Hepatocyte (in vitro differentiated cells): Measurements from ENCODE around the gene LRRC45. TPM values are rescaled to one million over a fixed set of nuclear protein-coding genes. Genes with fewer than 3 reads are reported as not detected.

Experiments
- DNase-seq: peaks from one replicate; pipeline ENCODE4 v3.0.0-alpha.2; 2016; ENCODE audit warnings: low spot score
- H2AFZ ChIP-seq: fragments of 200-600 bp; sonication (generic); 2 replicates; pipeline ENCODE4 v1.6.0; 2016; ENCODE audit warnings: antibody characterized with exemption, mild to moderate bottlenecking
- H3K27ac ChIP-seq: fragments of 200-600 bp; sonication (generic); 2 replicates; pipeline ENCODE4 v1.5.1; 2016; ENCODE audit warnings: mild to moderate bottlenecking
- H3K27me3 ChIP-seq: fragments of 200-600 bp; sonication (generic); 2 replicates; pipeline ENCODE4 v1.6.1; 2016
- H3K36me3 ChIP-seq: fragments of 200-600 bp; sonication (generic); replicated peaks from 2 replicates; pipeline ENCODE4 v1.5.1; 2016; ENCODE audit warnings: low read depth; ENCODE audit not compliant: insufficient read depth
- H3K4me1 ChIP-seq: fragments of 200-600 bp; sonication (generic); 2 replicates; pipeline ENCODE4 v1.5.1; 2016; ENCODE audit warnings: mild to moderate bottlenecking, moderate library complexity; ENCODE audit not compliant: insufficient read depth
- H3K4me2 ChIP-seq: fragments of 200-600 bp; sonication (generic); 2 replicates; pipeline ENCODE4 v1.6.0; 2016
- H3K4me3 ChIP-seq: fragments of 200-600 bp; sonication (generic); 2 replicates; pipeline ENCODE4 v1.5.1; 2016; ENCODE audit warnings: mild to moderate bottlenecking
- H3K79me2 ChIP-seq: fragments of 200-600 bp; sonication (generic); 2 replicates; pipeline ENCODE4 v1.6.0; 2017; ENCODE audit warnings: mild to moderate bottlenecking
- H3K9me2 ChIP-seq: fragments of 200-600 bp; sonication (generic); replicated peaks from 2 replicates; pipeline ENCODE4 v1.6.0; 2017; ENCODE audit warnings: mild to moderate bottlenecking; ENCODE audit not compliant: insufficient read depth
- H3K9me3 ChIP-seq: fragments of 200-600 bp; sonication (generic); 2 replicates; pipeline ENCODE4 v1.5.1; 2016; ENCODE audit warnings: low read depth, mild to moderate bottlenecking
- H4K20me1 ChIP-seq: fragments of 200-600 bp; sonication (generic); 2 replicates; pipeline ENCODE4 v1.6.0; 2016; ENCODE audit warnings: mild to moderate bottlenecking; ENCODE audit not compliant: insufficient read depth, poor library complexity, severe bottlenecking
- EZH2 ChIP-seq: fragments of 200-600 bp; sonication (generic); IDR thresholded peaks from 2 replicates; pipeline ENCODE4 v1.6.1; 2016; ENCODE audit warnings: antibody characterized with exemption, mild to moderate bottlenecking, borderline replicate concordance
- EZH2phosphoT487 ChIP-seq: fragments of 200-600 bp; sonication (generic); IDR thresholded peaks from one replicate; pipeline ENCODE4 v1.6.1; 2018; ENCODE audit warnings: antibody characterized with exemption, mild to moderate bottlenecking, low read depth, moderate library complexity; ENCODE audit not compliant: unreplicated experiment, severe bottlenecking
- WGBS: methylation state at CpG from one replicate; pipeline ENCODE4 v1.1.6; 2016; ENCODE audit warnings: low lambda C conversion rate; ENCODE audit errors: missing lambda C conversion rate; 5-methylcytosine and 5-hydroxymethylcytosine counted together
- polyA plus RNA-seq: library from polyadenylated mRNA; unstranded; fragments of >200 nt; fragmentation: Nextera tagmentation; extraction: Ambion mirVana; gene quantifications from 2 replicates; pipeline ENCODE4 v1.2.1, GENCODE V29; 2016
- total RNA-seq: library from RNA; depleted of rRNA; stranded (reverse); fragments of >200 nt; gene quantifications from 2 replicates; pipeline ENCODE4 v1.2.3, GENCODE V29; 2014
- TF ChIP-seq, protein P1 (sequence below): fragments of 200-600 bp; sonication (generic); IDR thresholded peaks from 2 replicates; pipeline ENCODE4 v1.5.1; 2016; ENCODE audit warnings: antibody characterized with exemption, mild to moderate bottlenecking; ENCODE audit not compliant: poor library complexity

The LRRC45 gene
- total and polyA plus RNA-seq, 2 experiments from 2014 or later: 12.8 to 14.7 TPM

DNA sequence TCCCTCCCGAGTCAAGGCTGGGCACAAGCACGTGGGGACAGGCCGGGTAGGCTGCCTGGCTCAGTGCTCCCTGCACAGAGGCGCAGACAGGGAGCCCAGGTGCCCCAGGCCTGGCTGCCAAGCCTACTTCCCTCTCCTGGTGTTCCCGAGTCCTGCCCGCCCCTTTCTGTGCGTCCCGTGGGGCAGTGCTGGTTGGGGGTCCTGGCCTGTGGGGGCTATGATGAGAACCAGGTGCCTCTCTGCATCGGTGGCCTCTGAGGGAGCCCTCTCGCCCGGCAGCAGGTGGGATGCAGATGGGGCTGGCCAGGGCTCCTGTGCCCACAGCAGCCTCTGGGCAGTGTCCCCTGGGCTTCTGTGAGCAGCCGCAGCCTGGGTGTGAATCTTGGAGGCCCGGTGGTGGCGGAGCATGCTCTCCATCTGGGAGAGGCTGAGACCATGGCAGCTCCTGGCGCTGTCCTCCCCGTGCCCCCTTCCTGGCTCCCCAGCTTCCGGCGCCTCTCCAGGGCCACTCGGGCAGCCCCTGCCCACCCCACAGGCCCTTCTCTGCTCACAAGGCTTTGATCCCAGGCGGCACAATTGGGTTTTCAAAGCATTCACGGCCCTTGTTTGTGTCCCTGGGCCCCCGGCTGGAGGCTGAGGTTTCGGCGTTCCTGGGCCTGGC is 7.7 kb upstream of the LRRC45 start:
- no peak for DNase-seq
- Histone ChIP-seq H3K4me1 (peaks cover 10% of the 10 kb centered on the region), H3K4me3 (no peak overlapping the region), H3K79me2 (no peaks in the 10 kb centered on the region), H3K27ac (no peak overlapping the region), H3K36me3 (no peaks in the 10 kb centered on the region), H3K9me2 (no peaks in the 10 kb centered on the region), H3K9me3 (no peaks in the 10 kb centered on the region), H4K20me1 (no peaks in the 10 kb centered on the region), H3K27me3 (no peaks in the 10 kb centered on the region), H2AFZ (no peak overlapping the region), H3K4me2 (no peak overlapping the region)
- WGBS: 84% methylated on average over 23 of the region's 24 CpGs
- no peak for TF ChIP-seq EZH2

DNA sequence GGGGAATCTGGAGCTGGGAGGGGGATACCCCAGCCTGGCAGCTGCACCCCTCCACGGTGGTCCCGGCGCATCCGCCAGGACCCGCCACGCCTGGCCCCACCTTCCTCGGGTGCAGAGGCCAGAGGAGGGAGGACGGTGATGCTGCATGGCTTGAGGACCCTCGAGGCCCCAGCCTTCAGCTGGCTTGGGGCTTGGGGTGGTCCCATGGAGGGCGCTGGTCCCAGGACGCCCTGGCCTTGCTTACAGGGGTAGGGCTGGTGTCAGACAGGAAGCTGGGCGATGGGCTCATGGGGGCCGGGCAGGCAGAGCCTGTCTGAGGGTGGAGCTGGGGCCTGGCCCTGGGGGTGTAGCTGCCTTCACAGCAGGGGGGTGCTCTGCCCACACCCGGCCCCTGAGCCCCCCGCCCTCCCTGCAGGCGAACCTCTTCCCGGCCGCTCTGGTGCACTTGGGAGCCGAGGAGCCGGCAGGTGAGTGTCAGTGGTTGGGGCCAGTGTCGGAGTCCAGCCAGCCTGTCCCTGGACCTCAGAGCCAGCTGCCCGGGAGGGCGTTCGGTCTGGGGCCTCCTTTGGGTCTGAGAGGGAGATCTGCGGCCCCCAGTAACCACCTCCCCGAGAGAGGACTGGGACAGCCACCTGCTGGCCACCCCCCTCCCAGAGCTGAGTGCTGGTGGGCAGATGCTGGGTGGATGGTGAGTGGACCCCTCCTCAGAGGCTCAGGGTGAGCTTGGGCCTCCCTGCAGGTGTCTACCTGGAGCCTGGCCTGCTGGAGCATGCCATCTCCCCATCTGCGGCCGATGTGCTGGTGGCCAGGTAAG is 6.8 kb upstream of the LRRC45 start:
- H3K27ac ChIP-seq: no peak overlapping the region
- TF ChIP-seq EZH2 (no peak), EZH2phosphoT487 (no peak)
- TF ChIP-seq, protein P1, sequence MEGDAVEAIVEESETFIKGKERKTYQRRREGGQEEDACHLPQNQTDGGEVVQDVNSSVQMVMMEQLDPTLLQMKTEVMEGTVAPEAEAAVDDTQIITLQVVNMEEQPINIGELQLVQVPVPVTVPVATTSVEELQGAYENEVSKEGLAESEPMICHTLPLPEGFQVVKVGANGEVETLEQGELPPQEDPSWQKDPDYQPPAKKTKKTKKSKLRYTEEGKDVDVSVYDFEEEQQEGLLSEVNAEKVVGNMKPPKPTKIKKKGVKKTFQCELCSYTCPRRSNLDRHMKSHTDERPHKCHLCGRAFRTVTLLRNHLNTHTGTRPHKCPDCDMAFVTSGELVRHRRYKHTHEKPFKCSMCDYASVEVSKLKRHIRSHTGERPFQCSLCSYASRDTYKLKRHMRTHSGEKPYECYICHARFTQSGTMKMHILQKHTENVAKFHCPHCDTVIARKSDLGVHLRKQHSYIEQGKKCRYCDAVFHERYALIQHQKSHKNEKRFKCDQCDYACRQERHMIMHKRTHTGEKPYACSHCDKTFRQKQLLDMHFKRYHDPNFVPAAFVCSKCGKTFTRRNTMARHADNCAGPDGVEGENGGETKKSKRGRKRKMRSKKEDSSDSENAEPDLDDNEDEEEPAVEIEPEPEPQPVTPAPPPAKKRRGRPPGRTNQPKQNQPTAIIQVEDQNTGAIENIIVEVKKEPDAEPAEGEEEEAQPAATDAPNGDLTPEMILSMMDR: no peak
- WGBS: 87% methylated on average over 19 of the region's 28 CpGs
- peaks cover 10% of the 10 kb centered on the region for H3K4me1 ChIP-seq
- no peaks in the 10 kb centered on the region for H3K27me3 ChIP-seq
- no peaks in the 10 kb centered on the region for H4K20me1 ChIP-seq
- H3K9me2 ChIP-seq: no peaks in the 10 kb centered on the region
- peaks cover under 1% of the 10 kb centered on the region for H3K79me2 ChIP-seq
- no peaks in the 10 kb centered on the region for H3K36me3 ChIP-seq
- H3K9me3 ChIP-seq: no peaks in the 10 kb centered on the region
- DNase-seq: no peak
- no peak overlapping the region for H2AFZ ChIP-seq
- no peak overlapping the region for H3K4me2 ChIP-seq
- H3K4me3 ChIP-seq: no peak overlapping the region

DNA sequence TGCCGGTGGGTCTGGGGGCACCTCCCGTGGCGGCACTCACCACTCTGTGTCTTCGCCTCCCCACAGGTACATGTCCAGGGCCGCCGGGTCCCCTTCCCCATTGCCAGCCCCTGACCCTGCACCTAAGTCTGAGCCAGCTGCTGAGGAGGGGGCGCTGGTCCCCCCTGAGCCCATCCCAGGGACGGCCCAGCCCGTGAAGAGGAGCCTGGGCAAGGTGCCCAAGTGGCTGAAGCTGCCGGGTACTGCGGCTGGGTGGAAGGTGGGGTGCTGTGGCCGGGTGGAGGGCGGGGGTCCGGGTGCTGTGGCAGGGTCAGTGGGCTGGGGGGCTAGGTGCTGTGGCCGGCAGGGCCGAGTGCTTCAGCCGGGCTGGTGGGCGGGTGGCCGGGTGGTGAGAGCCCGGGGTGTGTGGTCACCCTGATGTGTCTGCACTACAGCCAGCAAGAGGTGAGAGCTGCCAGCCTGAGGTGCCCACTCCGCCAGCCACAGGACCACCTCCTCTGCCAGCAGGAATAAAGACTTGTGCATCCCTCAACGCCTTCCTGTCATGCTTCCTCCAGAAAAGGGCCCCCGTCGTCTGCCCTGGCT is 6.1 kb upstream of the LRRC45 start:
- Histone ChIP-seq H4K20me1 (no peaks in the 10 kb centered on the region), H3K9me3 (no peaks in the 10 kb centered on the region), H3K4me1 (peaks cover 17% of the 10 kb centered on the region), H3K4me3 (no peak overlapping the region), H3K27ac (no peak overlapping the region), H3K9me2 (no peaks in the 10 kb centered on the region), H3K27me3 (no peaks in the 10 kb centered on the region), H2AFZ (no peak overlapping the region), H3K36me3 (no peaks in the 10 kb centered on the region), H3K4me2 (no peak overlapping the region), H3K79me2 (peaks cover 6% of the 10 kb centered on the region)
- 94% methylated on average over 16 of the region's 24 CpGs for WGBS
- no peak for DNase-seq
- TF ChIP-seq EZH2phosphoT487: no peak
- TF ChIP-seq, protein P1: no peak
- no peak for TF ChIP-seq EZH2

DNA sequence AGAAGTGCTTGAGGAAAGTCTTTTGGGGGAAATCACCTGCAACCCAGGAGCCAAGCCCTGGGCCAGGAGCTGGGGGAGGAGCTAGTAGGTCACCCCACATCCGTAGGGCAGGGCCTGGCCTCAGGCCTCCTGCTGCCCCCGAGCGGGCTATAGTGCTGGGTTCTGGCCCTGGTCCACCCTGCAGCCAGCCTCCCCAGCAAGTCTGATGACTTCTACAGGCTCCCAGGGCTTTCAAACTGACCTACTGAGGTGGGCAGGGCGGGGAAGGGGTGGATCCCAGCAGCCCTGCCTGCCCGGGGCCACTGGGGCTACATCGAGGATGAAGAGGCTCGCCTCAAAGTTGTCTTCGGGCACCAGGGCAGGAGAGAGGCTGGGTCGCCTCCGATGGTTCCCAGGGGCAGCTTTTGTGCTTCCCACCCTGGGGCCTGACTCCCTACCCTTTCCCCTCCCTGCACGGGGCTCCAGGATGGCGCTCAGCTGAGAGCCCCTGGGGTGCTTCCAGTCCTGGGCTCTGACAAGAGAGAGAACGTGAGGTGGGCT is 5.4 kb upstream of the LRRC45 start:
- 89% methylated on average over 12 of the region's 13 CpGs for WGBS
- no peaks in the 10 kb centered on the region for H3K36me3 ChIP-seq
- H3K4me1 ChIP-seq: peaks cover 14% of the 10 kb centered on the region
- no peak overlapping the region for H2AFZ ChIP-seq
- no peak overlapping the region for H3K4me2 ChIP-seq
- H4K20me1 ChIP-seq: no peaks in the 10 kb centered on the region
- H3K4me3 ChIP-seq: no peak overlapping the region
- H3K79me2 ChIP-seq: peaks cover 11% of the 10 kb centered on the region
- no peaks in the 10 kb centered on the region for H3K9me3 ChIP-seq
- no peak overlapping the region for H3K27ac ChIP-seq
- no peak for TF ChIP-seq EZH2phosphoT487
- TF ChIP-seq EZH2: no peak
- no peak for DNase-seq
- H3K9me2 ChIP-seq: no peaks in the 10 kb centered on the region
- no peaks in the 10 kb centered on the region for H3K27me3 ChIP-seq
